Pericardium fibroblast (primary cell): Measurements from ENCODE around the gene OR14I1. TPM values are rescaled to one million over a fixed set of nuclear protein-coding genes. Genes with fewer than 3 reads are reported as not detected.

Experiments
- total RNA-seq: library from RNA; depleted of rRNA; stranded (reverse); fragments of >200 nt; gene quantifications from 2 replicates; pipeline ENCODE4 v1.2.3, GENCODE V29; 2015

The OR14I1 gene
- not detected in 2 replicates for total RNA-seq

GRCh38 chr1:248702714-248703113, at the start of gene OR14I1:
TSS of gene OR14I1 (minus strand) at chr1:248702766.

GRCh38 chr1:248655354-248655753, 47.2 kb downstream of the OR14I1 start, which contains the start of gene OR2T27:
TSS of gene OR2T27 (minus strand) at chr1:248655528. CDS start at chr1:248650884, 4,644 bp downstream.

Other genes with a start within 250 kb of the OR14I1 start
- not detected in 2 replicates for gene OR2T3, start 229.4 kb downstream of the OR14I1 start, total RNA-seq
- gene OR2T5, start 214.2 kb downstream of the OR14I1 start, total RNA-seq, result not detected in 2 replicates
- not detected in 2 replicates for gene OR2G6, start 194.7 kb downstream of the OR14I1 start, total RNA-seq
- not detected in 2 replicates for gene OR2T29, start 140.0 kb downstream of the OR14I1 start, total RNA-seq
- gene OR2T34, start 128.0 kb downstream of the OR14I1 start, total RNA-seq, result not detected in 2 replicates
- not detected in 2 replicates for gene OR2T10, start 105.1 kb downstream of the OR14I1 start, total RNA-seq
- not detected in 2 replicates for gene OR2T11, start 67.7 kb downstream of the OR14I1 start, total RNA-seq
- gene OR2T35, start 57.5 kb downstream of the OR14I1 start, total RNA-seq, result not detected in 2 replicates
- not detected in 2 replicates for gene OR2T27, start 47.2 kb downstream of the OR14I1 start, total RNA-seq
- gene LYPD8, start 53.0 kb upstream of the OR14I1 start, total RNA-seq, result not detected in 2 replicates
- gene SH3BP5L, start 123.1 kb upstream of the OR14I1 start, total RNA-seq, result 14.3 and 23.2 TPM in 2 replicates
- gene ZNF672, start 135.5 kb upstream of the OR14I1 start, total RNA-seq, result 17.2 and 20.5 TPM in 2 replicates
- gene ZNF692, start 156.3 kb upstream of the OR14I1 start, total RNA-seq, result 14.3 and 34.2 TPM in 2 replicates
- gene PGBD2, start 203.5 kb upstream of the OR14I1 start, total RNA-seq, result 1.4 and 5.4 TPM in 2 replicates